EL (cell line): ENCODE measurements around the gene SORBS1.

ENCODE experiments used
- DNase-seq: peaks from one replicate; pipeline ENCODE4 v3.0.0-alpha.2; 2016

SORBS1 gene

GRCh38 chr10:95306851-95307250, 254.3 kb downstream of the SORBS1 start:
- DNase-seq = no peak

- no peak for DNase-seq
These were observed 254.9 kb downstream of the SORBS1 start for GRCh38 chr10:95306318-95306650.

GRCh38 chr10:95305606-95306317, 255.4 kb downstream of the SORBS1 start:
- DNase-seq = no peak

DNA sequence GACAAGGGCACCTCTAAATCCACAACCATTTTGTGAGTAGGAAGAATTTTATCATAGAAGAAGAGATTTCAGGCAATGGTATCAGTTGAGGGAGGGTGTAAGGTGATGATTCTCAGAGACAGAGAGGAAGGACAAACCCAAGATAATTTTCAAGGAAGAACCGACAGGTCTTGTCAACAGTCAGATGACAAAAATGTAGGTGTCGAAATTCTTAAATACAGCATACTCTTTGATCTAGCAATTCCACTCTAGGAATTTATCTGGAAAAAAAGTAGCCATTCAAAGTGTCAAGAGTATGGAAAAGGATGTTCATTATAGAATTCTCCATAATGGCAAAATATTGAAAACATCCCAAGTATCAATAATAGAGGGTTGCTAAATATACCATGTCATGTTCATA, 256.2 kb downstream of the SORBS1 start:
- DNase-seq = no peak

DNA sequence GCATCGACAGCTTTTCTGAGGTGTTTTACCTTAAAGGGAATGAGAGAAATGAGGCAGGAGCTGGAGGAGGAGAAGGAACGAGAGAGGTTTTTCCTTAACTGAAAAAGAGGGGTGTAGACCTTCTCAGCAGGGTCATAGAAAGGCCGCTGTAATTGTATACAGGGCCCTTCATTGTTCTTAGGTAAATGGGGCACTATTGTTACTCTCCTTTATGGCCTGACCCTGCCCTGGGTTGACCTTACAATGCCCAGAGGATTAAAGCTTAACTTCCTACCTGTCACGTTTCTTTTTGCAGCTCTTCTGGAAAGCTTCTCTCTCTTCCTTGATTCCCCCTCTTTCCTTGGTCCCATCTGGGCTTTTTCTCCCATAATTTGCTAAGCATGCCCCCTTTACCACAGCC, 256.7 kb downstream of the SORBS1 start:
- no peak for DNase-seq

- no peak for DNase-seq
These were observed 257.2 kb downstream of the SORBS1 start for GRCh38 chr10:95303950-95304349.

DNA sequence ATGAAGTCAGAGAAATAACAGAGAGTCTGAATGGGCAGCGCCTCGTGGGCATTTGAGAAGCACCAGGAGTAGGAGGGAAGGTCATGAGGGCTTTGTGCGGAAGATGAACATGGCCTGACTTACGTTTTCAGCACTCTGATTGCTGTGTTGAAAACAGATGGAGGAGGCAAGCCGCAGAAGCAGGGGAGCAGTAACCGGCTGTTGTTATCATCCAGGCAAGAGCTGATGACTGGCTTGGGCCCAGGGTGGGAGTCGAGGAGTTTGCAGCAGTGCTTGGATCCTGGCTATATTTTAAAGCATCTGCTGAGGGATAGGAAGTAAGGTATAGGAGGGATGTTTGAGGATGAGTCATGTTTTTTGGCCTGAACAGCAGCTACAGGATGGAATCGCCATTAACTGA, 257.6 kb downstream of the SORBS1 start:
- peak; percentile 30 for DNase-seq

GRCh38 chr10:95300022-95300539, 261.1 kb downstream of the SORBS1 start:
- no peak for DNase-seq

DNA sequence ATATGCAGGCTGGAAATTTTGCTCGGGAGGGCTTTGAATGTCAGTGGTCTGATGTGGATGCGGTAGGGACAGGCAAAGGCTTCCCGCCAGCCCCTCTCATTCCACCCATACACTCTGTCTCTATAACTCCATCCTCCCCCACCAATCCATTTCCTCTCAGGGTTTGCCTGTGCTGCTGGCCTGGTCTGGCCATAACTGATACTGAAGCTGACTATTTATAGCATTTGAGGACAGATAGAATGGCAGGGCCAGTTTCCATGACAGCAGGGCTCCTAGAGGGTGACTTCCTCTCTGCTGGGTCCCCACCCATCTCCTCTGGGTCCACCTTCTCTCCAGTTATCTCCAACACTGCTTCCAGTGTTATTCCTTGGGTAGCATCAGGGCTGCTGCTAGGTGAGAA, 263.8 kb downstream of the SORBS1 start:
- DNase-seq = no peak

- no peak for DNase-seq
These were observed 264.4 kb downstream of the SORBS1 start for GRCh38 chr10:95296764-95297163.

DNA sequence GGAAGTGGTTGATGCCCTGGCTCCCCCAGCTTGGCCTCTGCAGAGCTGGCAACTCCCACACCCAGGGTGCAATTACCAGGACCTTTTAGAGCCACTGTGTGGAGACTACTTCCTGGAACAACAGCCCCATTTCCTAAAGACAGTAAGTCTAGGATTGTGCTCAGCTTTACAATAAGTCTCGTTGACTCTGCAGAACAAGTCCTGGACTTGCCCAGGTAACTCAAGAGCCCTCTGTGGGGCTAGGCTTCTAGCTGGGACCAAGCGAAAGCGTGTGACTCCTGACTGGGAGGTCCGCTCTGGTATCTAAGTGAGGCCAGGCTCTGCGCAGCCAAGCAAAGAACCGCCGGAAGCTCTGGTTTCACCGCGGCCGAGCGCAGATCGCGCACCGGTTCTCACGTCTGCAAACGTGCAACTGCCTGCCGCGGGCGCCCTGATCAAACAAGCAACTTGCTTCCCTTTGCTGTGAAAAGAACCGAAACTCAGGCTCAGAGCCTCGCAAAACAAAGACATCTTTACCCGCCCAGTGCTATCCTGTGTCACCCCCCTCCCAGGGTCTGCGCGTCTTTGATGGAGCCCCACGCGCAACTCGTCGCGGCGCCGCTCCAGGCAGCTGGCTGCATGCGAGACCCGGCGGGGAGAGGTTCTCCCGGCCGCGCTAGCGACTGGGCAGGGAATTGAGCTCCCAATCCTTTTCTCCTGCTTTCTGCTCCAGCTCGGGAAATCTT, 266.0 kb downstream of the SORBS1 start:
- DNase-seq = peak; percentile 59

DNA sequence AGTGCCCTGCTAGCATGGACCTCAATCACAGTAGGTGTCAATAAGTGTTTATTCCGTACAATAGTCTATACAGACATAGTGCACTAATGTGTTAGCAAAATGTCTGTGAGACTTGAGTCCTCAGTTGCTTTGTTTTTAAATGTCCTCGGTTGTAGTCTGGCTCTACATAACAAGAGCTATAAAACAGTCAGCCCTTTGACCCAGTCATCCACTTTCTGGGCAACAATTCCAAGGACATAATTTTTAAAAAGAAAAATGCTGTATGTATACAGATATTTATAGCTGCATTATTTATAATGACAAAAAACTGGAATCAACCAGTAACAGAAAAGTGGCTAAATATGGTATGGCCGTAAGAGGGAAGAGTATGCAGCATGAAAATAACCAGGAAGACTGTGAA, 267.5 kb downstream of the SORBS1 start:
- no peak for DNase-seq

DNA sequence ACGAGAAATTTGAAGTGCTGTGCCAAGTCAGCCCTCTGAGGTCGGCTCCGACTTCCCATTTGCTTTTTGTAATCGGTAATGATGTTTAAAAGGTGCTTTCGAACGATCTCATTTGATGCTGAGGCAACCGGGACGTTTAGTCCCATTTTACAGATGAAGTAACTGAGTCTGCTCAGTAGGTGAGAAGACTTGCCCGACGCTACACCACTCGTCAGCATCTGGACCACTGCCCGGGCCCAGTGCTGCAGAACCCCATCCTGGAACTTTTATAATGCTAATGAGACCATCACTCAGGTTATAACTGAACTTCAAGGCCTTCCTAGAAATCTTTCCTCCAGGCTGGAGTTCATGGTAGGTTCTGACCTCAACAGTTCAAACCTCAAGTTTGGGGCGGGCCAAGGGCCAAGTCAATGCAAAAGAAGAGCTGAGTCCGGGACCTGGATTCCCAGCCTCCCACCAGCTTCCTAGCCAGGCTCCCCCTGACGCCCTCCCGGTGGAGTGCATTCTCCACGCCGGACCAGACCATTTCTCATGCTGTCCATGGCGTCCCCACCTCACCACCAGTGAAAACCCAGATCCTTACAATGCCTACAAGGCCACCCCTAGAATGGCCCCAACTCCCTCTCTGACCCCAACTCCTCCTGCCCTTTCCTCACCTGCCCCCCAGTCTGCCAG, 269.7 kb downstream of the SORBS1 start:
- no peak for DNase-seq

DNA sequence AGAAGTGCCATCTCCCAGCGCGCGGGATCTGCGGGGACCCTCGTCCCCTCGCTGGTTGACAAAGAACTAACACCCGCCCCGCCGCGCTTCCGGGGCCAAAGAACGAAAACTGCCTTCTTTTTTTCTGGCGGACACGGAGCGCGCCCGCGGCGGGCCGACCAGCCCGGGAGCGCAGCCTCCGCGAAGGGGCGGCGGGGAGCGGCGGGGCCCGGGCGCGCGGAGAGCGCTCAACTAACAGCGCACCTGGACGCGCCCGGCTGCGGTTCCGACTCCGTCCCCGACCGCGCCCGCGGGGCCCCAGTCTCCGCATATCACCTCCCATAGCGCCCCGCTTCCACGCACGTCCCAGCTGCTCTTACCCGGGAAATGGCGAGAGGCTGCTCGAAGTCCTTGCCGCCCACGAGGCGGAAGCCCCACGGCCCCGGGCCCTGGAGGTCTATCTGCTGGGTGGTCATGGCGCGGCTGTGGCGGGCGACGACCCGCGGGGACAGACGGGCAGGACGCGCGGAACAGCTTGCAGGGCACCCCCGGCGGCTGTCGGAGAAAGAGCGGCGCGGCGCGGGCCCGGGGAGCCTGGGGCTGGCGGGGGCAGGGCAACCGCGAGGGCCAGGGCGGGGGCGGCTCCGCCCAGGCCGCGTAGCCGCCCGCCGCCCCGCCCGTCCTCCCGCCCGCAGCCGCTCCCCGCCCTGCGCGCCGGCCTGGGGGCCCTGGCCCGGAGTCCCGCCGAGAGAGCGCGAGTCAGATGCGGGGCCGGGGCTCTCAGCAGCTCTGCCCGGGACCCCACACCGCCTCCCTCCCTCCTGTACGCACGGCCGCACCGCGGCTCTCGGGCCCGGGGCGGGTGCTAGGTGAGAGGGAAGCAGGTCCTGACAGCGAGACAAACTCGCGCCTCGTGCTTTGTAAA, 270.5 kb downstream of the SORBS1 start, which contains the start of gene PDLIM1:
Gene PDLIM1 (minus strand): TSS at position 543 of the 904 bp plus-strand sequence. CDS start 88 bp downstream, at position 455.
- DNase-seq = peak; percentile 73

- no peak for DNase-seq
These were observed 271.2 kb downstream of the SORBS1 start for GRCh38 chr10:95289921-95290421.

GRCh38 chr10:95289003-95289920, 271.9 kb downstream of the SORBS1 start:
- DNase-seq = peak; percentile 77

DNA sequence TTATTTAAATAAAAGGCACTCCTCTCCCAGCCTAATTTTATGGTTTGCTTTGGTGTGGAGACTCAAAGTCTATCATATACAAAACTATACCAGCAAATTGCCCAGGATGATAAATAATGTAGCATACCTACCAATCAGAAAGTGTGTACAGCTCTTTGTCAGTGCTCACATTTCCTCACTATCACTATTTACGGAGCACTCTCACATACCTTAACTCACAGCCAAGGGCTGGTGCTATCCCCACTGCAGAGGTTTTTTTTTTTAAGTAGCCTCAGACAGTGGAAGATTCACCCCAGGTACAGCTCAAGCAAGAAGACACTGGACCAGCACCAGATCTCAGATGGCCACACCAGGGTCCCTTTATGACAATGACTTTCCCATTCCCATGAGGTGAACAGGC, 272.9 kb downstream of the SORBS1 start:
- DNase-seq = no peak

DNA sequence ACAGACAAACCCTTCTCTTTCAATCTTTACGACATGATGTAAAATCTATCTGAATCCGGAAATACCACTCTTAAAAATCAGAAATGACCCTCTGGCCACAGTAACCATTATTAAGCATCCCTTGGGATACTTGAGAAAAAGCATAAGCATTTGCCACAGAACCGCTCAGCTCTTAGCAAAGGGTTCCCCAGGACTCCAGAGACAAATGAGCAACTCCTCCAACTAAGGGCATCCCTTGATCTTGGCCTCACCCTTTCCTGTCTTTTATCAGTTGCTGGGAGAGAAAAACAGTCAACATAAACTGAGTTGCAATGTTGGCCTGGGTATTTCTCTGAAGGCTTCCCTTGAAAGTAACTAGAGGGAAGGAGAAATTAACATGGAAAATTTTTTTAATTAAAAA, 273.9 kb downstream of the SORBS1 start:
- peak; percentile 45 for DNase-seq

DNA sequence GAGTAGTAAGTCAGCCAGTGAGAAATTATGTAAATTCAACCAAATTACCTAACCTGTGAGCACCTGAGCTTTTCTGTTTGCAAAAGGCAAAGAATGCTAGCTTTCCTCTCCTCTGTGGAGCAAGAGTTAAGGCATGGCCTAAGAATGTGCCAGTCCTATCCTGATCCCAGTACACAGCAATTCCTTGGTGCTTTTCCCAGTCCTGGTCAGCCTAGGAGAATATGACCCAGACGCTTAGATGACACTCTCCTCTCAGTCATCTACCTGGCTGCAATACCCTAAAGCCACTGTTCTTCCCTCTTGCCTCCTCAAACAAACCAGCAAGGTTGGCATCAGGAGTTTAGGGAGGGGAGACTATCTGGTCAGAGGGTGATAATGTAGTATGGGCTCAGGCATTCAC, 274.5 kb downstream of the SORBS1 start:
- no peak for DNase-seq

- DNase-seq = no peak
These were observed 275.6 kb downstream of the SORBS1 start for GRCh38 chr10:95285556-95285955.

DNA sequence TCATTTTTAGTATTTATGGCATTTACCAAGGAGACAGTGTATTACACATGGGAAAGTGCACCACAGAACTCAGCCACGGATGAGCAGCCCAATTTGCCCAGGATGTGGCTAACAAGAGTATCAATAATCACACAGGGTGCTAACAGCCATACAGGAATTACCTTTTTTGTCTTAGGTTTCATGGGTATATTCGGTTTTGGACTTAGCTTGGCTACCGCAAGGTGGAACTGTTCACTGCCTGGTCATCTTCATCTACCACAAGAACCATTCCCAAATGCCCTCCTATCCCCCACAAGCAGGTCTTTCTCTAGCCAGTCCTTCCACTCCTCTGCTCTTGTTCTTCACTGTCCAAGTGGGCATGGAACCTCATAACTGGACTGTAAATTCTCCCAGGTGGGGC, 276.4 kb downstream of the SORBS1 start:
- no peak for DNase-seq
